ENCODE results near the gene C1orf21. TPM values are rescaled to one million over a fixed set of nuclear protein-coding genes. Genes with fewer than 3 reads are reported as not detected.

The C1orf21 gene
- total and polyA plus RNA-seq, 2 donors (not counting 1 experiment from before 2014, with no cell fraction given), result under 0.01 to 0.32 TPM

DNA sequence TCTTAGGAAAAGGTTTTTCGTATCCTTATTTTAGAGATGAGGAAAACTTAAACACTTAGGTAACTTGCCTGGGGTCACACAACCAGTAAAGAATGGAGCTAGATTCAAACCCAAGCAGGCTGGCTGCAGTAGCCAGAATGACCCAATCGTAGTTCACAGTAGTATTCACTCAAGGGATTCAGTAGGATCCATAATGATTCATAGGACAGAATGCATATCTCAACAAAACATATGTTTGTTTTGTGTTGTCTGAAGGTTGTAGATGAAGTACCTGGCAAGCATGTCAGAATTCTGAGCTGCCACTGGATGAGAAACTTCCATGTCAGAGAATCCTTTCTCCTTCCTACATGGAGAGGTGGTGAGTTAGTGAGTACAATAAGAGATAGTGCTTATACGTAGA lies 155.5 kb downstream of the C1orf21 start:
- WGBS (ENCODE audit: insufficient coverage), result 100% methylated on average over 1 of the region's 3 CpGs
- intact Hi-C loops (cut with micrococcal nuclease), result no loop called here
- Histone ChIP-seq H3K4me2 (replicated peaks; ENCODE audit: low read depth, low read length, poor library complexity, severe bottlenecking) (no peak overlapping the region), H3K27ac (ENCODE audit: low read length in 2 of 2) (no peak overlapping the region), H3K4me3 (ENCODE audit: control extremely low read depth in 1 of 5, extremely low read depth in 1 of 5, insufficient read depth in 1 of 5, low read depth in 2 of 5, low read length in 4 of 5) (no peak overlapping the region), H3K36me3 (replicated peaks in 1 of 2; ENCODE audit: control extremely low read depth in 1 of 2, control insufficient read depth in 1 of 2, extremely low read depth in 1 of 2, insufficient read depth in 2 of 2, low read length in 1 of 2) (no peaks in the 10 kb centered on the region), H3K4me1 (ENCODE audit: control insufficient read depth in 2 of 2, insufficient read depth in 2 of 2, low read length in 2 of 2) (no peaks in the 10 kb centered on the region), H4K20me1 (ENCODE audit: control insufficient read depth, insufficient read depth, low read length, poor library complexity, severe bottlenecking) (no peaks in the 10 kb centered on the region), H3K79me2 (ENCODE audit: control insufficient read depth, insufficient read depth, low read length) (no peaks in the 10 kb centered on the region), H3K9me3 (ENCODE audit: control extremely low read depth in 1 of 3, control insufficient read depth in 2 of 3, insufficient read depth in 1 of 3, low read length in 2 of 3) (no peaks in the 10 kb centered on the region), H3K27me3 (replicated peaks in 1 of 4; ENCODE audit: control extremely low read depth in 1 of 4, control insufficient read depth in 3 of 4, insufficient read depth in 4 of 4, low read length in 3 of 4) (no peaks in the 10 kb centered on the region), H3K9ac (ENCODE audit: low read length) (no peak overlapping the region), H2AFZ (ENCODE audit: insufficient read depth, low read depth, low read length, poor library complexity, severe bottlenecking) (no peak overlapping the region)
- no peak for TF ChIP-seq EZH2 (IDR thresholded peaks at IDR 0.05; ENCODE audit: borderline replicate concordance, insufficient read depth, low read depth, low read length, poor library complexity, severe bottlenecking)
- TF ChIP-seq, protein P1, sequence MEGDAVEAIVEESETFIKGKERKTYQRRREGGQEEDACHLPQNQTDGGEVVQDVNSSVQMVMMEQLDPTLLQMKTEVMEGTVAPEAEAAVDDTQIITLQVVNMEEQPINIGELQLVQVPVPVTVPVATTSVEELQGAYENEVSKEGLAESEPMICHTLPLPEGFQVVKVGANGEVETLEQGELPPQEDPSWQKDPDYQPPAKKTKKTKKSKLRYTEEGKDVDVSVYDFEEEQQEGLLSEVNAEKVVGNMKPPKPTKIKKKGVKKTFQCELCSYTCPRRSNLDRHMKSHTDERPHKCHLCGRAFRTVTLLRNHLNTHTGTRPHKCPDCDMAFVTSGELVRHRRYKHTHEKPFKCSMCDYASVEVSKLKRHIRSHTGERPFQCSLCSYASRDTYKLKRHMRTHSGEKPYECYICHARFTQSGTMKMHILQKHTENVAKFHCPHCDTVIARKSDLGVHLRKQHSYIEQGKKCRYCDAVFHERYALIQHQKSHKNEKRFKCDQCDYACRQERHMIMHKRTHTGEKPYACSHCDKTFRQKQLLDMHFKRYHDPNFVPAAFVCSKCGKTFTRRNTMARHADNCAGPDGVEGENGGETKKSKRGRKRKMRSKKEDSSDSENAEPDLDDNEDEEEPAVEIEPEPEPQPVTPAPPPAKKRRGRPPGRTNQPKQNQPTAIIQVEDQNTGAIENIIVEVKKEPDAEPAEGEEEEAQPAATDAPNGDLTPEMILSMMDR (IDR thresholded peaks at IDR 0.05), result no peak
- no peak for DNase-seq
- Mint-ChIP-seq H3K4me1 (no peaks in the 10 kb centered on the region), H3K9me3 (ENCODE audit: insufficient read depth) (peaks cover 5% of the 10 kb centered on the region), H3K27ac (no peak overlapping the region), H3K4me3 (no peak overlapping the region), H3K27me3 (no peaks in the 10 kb centered on the region)
- ChIA-PET CTCF (no interaction called here), POLR2A (no interaction called here)
- ATAC-seq (ENCODE audit: low read depth), result no peak

DNA sequence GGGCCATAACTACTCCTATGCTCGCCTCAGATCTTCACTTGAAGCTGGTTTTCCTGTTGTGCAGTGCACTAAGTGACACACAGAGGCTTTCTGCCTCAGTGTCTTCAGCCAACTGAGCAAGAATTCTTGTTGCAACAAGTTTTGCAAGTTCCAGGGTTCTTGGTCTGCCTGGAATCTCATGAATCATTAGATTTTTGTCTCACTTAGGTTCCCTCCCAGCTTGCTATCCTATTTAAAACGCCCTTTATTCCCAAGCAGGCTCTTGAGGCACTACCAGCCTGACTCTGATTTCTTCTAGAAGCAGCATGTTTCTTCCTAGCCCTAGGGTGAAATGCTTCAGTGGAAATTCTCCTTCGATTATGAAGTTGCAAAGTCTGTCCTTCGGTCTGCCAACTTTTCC lies 158.8 kb downstream of the C1orf21 start:
- POLR2A ChIA-PET, result no interaction called here
- TF ChIP-seq, protein P1 (IDR thresholded peaks at IDR 0.05), result no peak
- no peak for TF ChIP-seq EZH2 (IDR thresholded peaks at IDR 0.05; ENCODE audit: borderline replicate concordance, insufficient read depth, low read depth, low read length, poor library complexity, severe bottlenecking)
- ATAC-seq (ENCODE audit: low read depth), result no peak

More for the DNA sequence above, 158.8 kb downstream of the C1orf21 start:
- H3K79me2 ChIP-seq (ENCODE audit: control insufficient read depth, insufficient read depth, low read length), result no peaks in the 10 kb centered on the region
- H2AFZ ChIP-seq (ENCODE audit: insufficient read depth, low read depth, low read length, poor library complexity, severe bottlenecking), result no peak overlapping the region
- intact Hi-C loops (cut with micrococcal nuclease), result no loop called here
- CTCF ChIA-PET, result no interaction called here
- H3K27ac ChIP-seq (ENCODE audit: low read length in 2 of 2), result no peak overlapping the region
- Mint-ChIP-seq H3K27ac (no peak overlapping the region), H3K4me3 (no peak overlapping the region), H3K4me1 (no peaks in the 10 kb centered on the region), H3K27me3 (no peaks in the 10 kb centered on the region), H3K9me3 (ENCODE audit: insufficient read depth) (no peaks in the 10 kb centered on the region)
- no peak overlapping the region for H3K4me2 ChIP-seq (replicated peaks; ENCODE audit: low read depth, low read length, poor library complexity, severe bottlenecking)
- H3K4me3 ChIP-seq (ENCODE audit: control extremely low read depth in 1 of 5, extremely low read depth in 1 of 5, insufficient read depth in 1 of 5, low read depth in 2 of 5, low read length in 4 of 5), result no peak overlapping the region
- no peaks in the 10 kb centered on the region for H4K20me1 ChIP-seq (ENCODE audit: control insufficient read depth, insufficient read depth, low read length, poor library complexity, severe bottlenecking)
- H3K9me3 ChIP-seq (ENCODE audit: control extremely low read depth in 1 of 3, control insufficient read depth in 2 of 3, insufficient read depth in 1 of 3, low read length in 2 of 3), result peaks cover 0 to 4% (median 0%) of the 10 kb centered on the region in 3 donors
- WGBS (ENCODE audit: insufficient coverage), result 95% methylated on average over 1 of the region's 4 CpGs
- H3K27me3 ChIP-seq (replicated peaks in 1 of 4; ENCODE audit: control extremely low read depth in 1 of 4, control insufficient read depth in 3 of 4, insufficient read depth in 4 of 4, low read length in 3 of 4), result no peaks in the 10 kb centered on the region
- no peaks in the 10 kb centered on the region for H3K36me3 ChIP-seq (replicated peaks in 1 of 2; ENCODE audit: control extremely low read depth in 1 of 2, control insufficient read depth in 1 of 2, extremely low read depth in 1 of 2, insufficient read depth in 2 of 2, low read length in 1 of 2)
- DNase-seq, result no peak
- H3K4me1 ChIP-seq (ENCODE audit: control insufficient read depth in 2 of 2, insufficient read depth in 2 of 2, low read length in 2 of 2), result no peaks in the 10 kb centered on the region
- H3K9ac ChIP-seq (ENCODE audit: low read length), result no peak overlapping the region
